NCI-H187 (cell line): ENCODE results near the gene TRAPPC12.
"Not testable (repeated sequence)": the region's sequence is repeated elsewhere in the genome, so short reads cannot be mapped to it uniquely, and the experiment has no call there.

ENCODE experiments used
- DNase-seq, 2 experiments: peaks; one replicate each; lab custom pipeline; 2025; lab: John Stamatoyannopoulos, UW

Gene TRAPPC12

GRCh38 chr2:3369340-3370181, 9.9 kb upstream of the TRAPPC12 start:
- DNase-seq = not testable (repeated sequence)

- DNase-seq = no peak
These were observed 2.7 kb upstream of the TRAPPC12 start for GRCh38 chr2:3376821-3377220.

GRCh38 chr2:3377279-3377611, 2.2 kb upstream of the TRAPPC12 start:
- no peak for DNase-seq

DNA sequence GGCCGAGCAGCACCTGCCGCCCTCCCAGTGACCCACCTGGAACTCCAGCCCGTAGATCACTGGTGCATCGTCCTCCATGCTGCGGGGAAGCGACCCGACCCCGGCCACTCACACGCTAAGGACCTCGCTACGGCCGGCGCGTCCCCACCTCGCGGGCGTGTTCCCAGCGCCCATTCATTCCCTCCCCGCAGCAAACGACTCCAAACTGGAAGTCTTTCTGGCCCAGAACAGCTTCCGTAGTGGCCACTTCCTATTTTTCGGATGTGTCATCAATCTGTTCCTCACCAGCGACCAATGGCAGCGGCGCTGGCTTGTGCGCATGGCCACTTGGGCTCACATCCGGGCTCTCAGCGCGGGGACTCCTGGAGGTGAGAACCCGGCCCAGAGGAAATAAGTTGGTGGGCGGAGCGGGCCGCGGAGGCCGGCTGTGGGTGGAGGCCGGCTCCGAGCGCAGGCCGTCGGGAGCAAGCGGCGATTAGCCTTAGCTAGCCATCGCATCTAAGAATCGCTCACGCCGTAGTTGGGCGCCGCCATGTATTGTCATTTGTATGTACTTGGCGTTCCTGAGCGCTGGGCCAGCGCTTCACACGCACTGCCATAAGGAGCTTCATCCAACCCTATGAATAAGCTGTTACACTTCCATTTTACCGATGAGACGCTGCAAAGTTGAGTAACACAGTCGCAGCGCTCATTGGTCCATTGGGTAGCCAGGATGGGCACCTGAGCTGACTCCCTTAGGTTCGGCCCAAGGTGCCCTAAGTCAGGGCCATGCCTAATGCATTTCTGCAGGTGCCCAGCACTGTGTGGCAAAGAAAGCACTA, 1.7 kb upstream of the TRAPPC12 start, which contains the start of gene EIPR1:
EIPR1 (minus strand) TSS at position 207 of the 821 bp plus-strand sequence; CDS start at position 78, 129 bp downstream.
- DNase-seq = peak; percentile 95 to 98

DNA sequence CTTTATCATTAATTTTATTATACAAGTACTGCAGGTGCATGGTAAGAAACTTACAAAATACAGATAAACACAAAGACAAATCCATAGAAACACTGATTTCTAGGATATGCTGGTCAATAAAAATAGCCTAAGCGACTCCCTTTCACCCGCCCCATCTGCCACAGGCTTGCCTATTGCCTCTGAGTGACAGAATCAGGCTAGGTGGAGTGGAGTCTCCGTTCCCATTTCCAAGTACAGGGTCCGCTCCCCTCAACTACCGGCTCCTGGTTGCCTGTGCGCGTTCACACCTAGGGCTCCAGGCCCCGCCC, 201 bp upstream of the TRAPPC12 start:
- no peak for DNase-seq

- no peak for DNase-seq
These were observed 7.0 kb downstream of the TRAPPC12 start for GRCh38 chr2:3386448-3386958.

- no peak for DNase-seq
These were observed 7.5 kb downstream of the TRAPPC12 start for GRCh38 chr2:3387011-3387410.

- DNase-seq = no peak
These were observed 8.3 kb downstream of the TRAPPC12 start for GRCh38 chr2:3387644-3388411.

- DNase-seq = no peak
These were observed 8.9 kb downstream of the TRAPPC12 start for GRCh38 chr2:3388412-3388738.

DNA sequence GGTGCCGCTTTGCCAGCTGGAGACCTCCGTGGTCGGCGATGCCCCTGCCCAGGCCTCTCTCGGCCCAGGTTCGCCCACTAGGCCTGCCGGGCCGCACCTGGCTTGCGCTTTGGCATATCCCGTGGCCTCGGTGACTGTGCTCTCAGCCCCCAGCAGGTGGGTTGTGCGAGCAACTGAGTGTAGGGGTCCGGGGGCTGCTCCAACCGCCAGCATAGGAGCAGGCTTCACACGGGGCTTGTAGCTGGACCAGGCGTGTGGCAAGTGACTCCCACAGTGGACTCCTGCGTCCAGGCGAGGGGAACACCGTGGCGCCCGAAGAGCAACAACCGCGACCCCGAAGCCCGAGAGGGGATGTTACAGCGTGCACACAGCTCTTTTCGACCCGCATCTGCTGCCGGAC, 9.7 kb downstream of the TRAPPC12 start:
- DNase-seq = no peak

- no peak for DNase-seq
These were observed 10.5 kb downstream of the TRAPPC12 start for GRCh38 chr2:3390041-3390440.

GRCh38 chr2:3392216-3392615, 12.7 kb downstream of the TRAPPC12 start:
- DNase-seq = no peak

DNA sequence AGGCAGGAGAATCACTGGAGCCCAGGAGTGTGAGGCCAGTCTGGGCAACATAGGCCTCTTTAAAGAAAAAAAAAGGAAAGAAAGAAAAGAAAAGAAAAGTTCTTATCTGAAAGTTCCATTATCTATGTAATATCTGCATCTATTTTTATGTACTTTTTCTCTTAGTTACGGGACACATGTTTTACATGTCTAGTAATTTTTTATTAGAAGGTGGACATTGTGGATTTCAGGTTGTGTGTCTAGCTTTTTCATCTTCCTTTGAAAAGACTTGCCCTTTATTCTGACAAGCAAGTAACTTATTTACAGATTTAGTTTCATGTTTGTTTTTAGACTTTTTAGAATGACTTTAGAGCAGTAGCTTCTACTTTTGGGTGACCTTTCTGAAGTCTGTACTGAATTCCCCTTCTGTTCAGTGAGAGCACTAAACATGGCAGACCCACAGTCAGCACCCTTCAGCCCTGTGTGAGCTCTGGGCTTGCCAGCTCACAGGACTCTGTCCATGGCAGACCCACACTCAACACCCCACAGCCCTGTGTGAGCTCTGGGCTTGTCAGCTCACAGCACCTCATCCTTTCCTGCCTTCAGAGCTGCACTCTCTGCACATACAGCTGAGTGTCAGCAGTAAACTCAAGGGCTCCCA, 17.5 kb downstream of the TRAPPC12 start:
- DNase-seq = no peak

GRCh38 chr2:3398857-3399256, 19.4 kb downstream of the TRAPPC12 start:
- DNase-seq = no peak

DNA sequence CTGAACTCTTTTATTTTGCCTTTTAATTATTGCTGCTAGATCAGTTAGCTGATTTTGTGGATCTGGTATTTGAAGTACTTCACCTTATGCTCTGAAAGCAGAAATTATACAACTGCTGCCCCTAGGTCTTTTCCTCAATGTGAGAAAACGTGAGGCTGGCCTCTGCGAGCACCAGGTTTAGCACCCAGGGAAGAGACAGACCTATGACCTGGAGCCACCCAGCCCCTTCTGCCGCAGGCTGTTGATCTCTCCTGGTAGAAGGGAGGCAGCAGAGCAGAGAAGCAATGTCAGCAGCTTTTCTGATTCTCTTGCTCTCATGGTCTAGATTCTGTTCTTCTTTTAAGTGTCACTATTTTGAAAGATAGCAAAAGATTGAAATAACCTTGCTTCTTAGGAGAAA, 19.9 kb downstream of the TRAPPC12 start:
- no peak for DNase-seq

GRCh38 chr2:3399829-3400228, 20.3 kb downstream of the TRAPPC12 start:
- no peak for DNase-seq

- no peak for DNase-seq
These were observed 24.3 kb downstream of the TRAPPC12 start for GRCh38 chr2:3403587-3404334.

- no peak for DNase-seq
These were observed 24.9 kb downstream of the TRAPPC12 start for GRCh38 chr2:3404349-3404894.

DNA sequence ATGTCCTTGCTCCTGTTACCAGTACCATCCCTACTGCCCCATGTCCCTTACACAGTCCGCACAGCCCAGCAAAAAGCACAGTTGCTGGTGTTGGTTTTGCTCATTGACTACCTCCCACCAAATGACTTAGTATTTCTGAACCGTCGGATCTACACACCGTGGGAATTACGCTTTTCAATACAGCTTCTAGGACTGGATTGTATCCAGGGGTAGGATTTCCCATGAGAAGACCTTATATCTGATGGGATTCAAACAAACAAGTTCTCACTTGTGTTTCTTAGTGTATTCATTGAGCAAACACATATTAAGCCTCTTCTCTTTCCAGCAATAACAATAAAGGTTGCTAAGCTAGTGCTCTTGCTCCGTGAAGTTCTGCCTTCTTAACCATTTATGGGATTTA, 25.8 kb downstream of the TRAPPC12 start:
- no peak for DNase-seq

DNA sequence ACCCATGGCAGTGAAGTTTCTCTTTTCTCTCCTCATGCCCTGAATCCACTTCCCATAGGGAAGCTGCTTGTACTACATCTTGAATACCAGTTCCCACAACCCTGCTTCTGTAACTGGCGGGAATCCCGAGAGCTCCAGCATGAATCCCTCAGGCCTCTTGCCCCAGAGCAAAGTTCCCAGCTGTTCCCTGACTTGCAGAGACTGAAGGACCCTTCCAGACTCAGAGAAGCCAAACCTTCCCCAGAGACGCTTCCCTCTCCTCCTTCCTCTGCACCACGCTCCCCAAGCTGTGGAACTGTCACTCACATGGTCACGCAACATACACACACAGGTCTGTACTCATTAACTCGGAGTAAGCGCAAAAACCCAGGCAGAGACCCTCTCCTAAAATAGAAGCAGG, 26.4 kb downstream of the TRAPPC12 start:
- no peak for DNase-seq

GRCh38 chr2:3406501-3406900, 27.0 kb downstream of the TRAPPC12 start:
- no peak for DNase-seq
